PC-3 (cell line): ENCODE measurements around the gene MPG.

Experiments
- CTCF ChIP-seq: fragments of 300-600 bp; sonication (generic); conservative IDR thresholded peaks from 2 replicates; pipeline ENCODE4 v1.5.1; 2017; ENCODE audit warnings: antibody characterized with exemption, low read depth, mild to moderate bottlenecking, low read length
- EZH2 ChIP-seq: fragments of 300-600 bp; sonication (generic); IDR thresholded peaks from one replicate; pipeline ENCODE4 v1.6.1; 2017; ENCODE audit warnings: antibody characterized with exemption, mild to moderate bottlenecking, low read length; ENCODE audit not compliant: unreplicated experiment
- EZH2phosphoT487 ChIP-seq: fragments of 300-600 bp; sonication (generic); IDR thresholded peaks from 2 replicates; pipeline ENCODE4 v1.6.1; 2018; ENCODE audit warnings: mild to moderate bottlenecking, antibody characterized with exemption, low read length, borderline replicate concordance

- TF ChIP-seq CTCF (no peak), EZH2 (no peak), EZH2phosphoT487 (no peak)
Measured at GRCh38 chr16:101586-101985, 23.6 kb downstream of the MPG start.
